HCT116 (cell line): ENCODE results near the gene CFAP91. TPM values are rescaled to one million over a fixed set of nuclear protein-coding genes. Genes with fewer than 3 reads are reported as not detected.

Experiments used
- ATAC-seq: fragments of 200-7000 bp; cut with Tn5 transposase; 2 replicates; pipeline ENCODE4 v1.9.1; 2020; ENCODE audit warnings: mild to moderate bottlenecking, moderate library complexity
- BruUV-seq: library from RNA; stranded (reverse); fragments of 400-500 nt; replicated peaks from 2 replicates; lab custom pipeline; 2021; lab: Mats Ljungman, UMichigan
- CTCF ChIA-PET: fragments of 300-600 bp; sonication (Branson Sonifier 250); formaldehyde crosslinking; loops from one replicate; lab custom pipeline; 2021; ENCODE audit warnings: antibody characterized with exemption; lab: Charles Lee
- POLR2A ChIA-PET: fragments of 300-600, 350-600 bp; sonication (Branson Sonifier 250); formaldehyde crosslinking; loops from one replicate; lab custom pipeline; 2021; ENCODE audit warnings: antibody characterized with exemption; lab: Charles Lee
- RAD21 ChIA-PET, 2 experiments: fragments of 300-600 bp; sonication (Branson Sonifier 250); formaldehyde crosslinking; loops; one replicate each; lab custom pipeline; 2023; ENCODE audit warnings: low total read pairs in 2 of 2; ENCODE audit not compliant: uncharacterized antibody in 2 of 2, unreplicated experiment in 2 of 2, low non-redundant PET in 1 of 2; lab: Charles Lee
- DNase-seq: peaks from one replicate; pipeline ENCODE4 v3.0.0-alpha.2; 2010; ENCODE audit warnings: low read depth, low spot score
- H2AFZ ChIP-seq: fragments of 200-600 bp; shearing (Covaris generic), sonication (generic); 2 replicates; pipeline ENCODE4 v1.6.1; 2017; ENCODE audit warnings: low read depth, mixed run types, mixed read lengths, antibody characterized with exemption, low read length; ENCODE audit not compliant: poor library complexity, severe bottlenecking
- H3K27ac ChIP-seq: 2 replicates; pipeline ENCODE4 v1.5.1; 2012; ENCODE audit warnings: low read depth, low read length
- H3K27me3 ChIP-seq: fragments of 200-600 bp; sonication (generic); 2 replicates; pipeline ENCODE4 v1.6.1; 2016; ENCODE audit warnings: mixed run types, low read length, mixed read lengths; ENCODE audit not compliant: insufficient read depth
- H3K36me3 ChIP-seq, 2 experiments: fragments of 200-500 bp in 1 of 2; fragments of 200-600 bp in 1 of 2; sonication (Bioruptor generic) in 1 of 2; sonication (generic) in 1 of 2; 2 replicates each; pipeline versions ENCODE4 v1.5.1 to v1.6.1; 2014 to 2016; ENCODE audit warnings: low read length in 2 of 2, inconsistent platforms in 1 of 2, mixed read lengths in 1 of 2, mixed run types in 1 of 2; ENCODE audit not compliant: insufficient read depth in 2 of 2, control insufficient read depth in 1 of 2
- H3K4me1 ChIP-seq, 2 experiments: fragments of 200-600 bp in 1 of 2; sonication (generic) in 1 of 2; 2 replicates each; pipeline versions ENCODE4 v1.5.1 to v1.6.1; 2012 to 2017; ENCODE audit warnings: low read length in 2 of 2, inconsistent platforms in 1 of 2, mild to moderate bottlenecking in 1 of 2, mixed read lengths in 1 of 2, mixed run types in 1 of 2, moderate library complexity in 1 of 2; ENCODE audit not compliant: insufficient read depth in 2 of 2, control insufficient read depth in 1 of 2
- H3K4me2 ChIP-seq: fragments of 200-600 bp; sonication (generic); 2 replicates; pipeline ENCODE4 v1.6.1; 2017; ENCODE audit warnings: mixed run types, low read length, mixed read lengths
- H3K4me3 ChIP-seq, 2 experiments: fragments of 200-600 bp in 1 of 2; sonication (generic) in 1 of 2; replicated peaks in 1 of 2; 2 replicates each; pipeline ENCODE4 v1.5.1; 2011 to 2016; ENCODE audit warnings: low read length in 2 of 2, control low read depth in 1 of 2, low read depth in 1 of 2, mild to moderate bottlenecking in 1 of 2, mixed read lengths in 1 of 2, mixed run types in 1 of 2
- H3K79me2 ChIP-seq: fragments of 200-600 bp; sonication (generic); 2 replicates; pipeline ENCODE4 v1.6.1; 2017; ENCODE audit warnings: mild to moderate bottlenecking, mixed run types, low read length, moderate library complexity, mixed read lengths; ENCODE audit not compliant: insufficient read depth
- H3K9ac ChIP-seq: fragments of 200-600 bp; sonication (generic); 2 replicates; pipeline ENCODE4 v1.6.1; 2016; ENCODE audit warnings: low read length, mixed read lengths
- H3K9me2 ChIP-seq: fragments of 200-600 bp; sonication (generic), shearing (Covaris generic); 2 replicates; pipeline ENCODE4 v1.6.1; 2017; ENCODE audit warnings: mixed run types, mild to moderate bottlenecking, moderate library complexity; ENCODE audit not compliant: insufficient read depth
- H3K9me3 ChIP-seq, 2 experiments: fragments of 200-500 bp in 1 of 2; fragments of 200-600 bp in 1 of 2; sonication (Bioruptor generic) in 1 of 2; sonication (generic) in 1 of 2; 2 replicates each; pipeline ENCODE4 v1.6.1; 2014 to 2017; ENCODE audit warnings: low read length in 2 of 2, mixed read lengths in 2 of 2, inconsistent platforms in 1 of 2, low read depth in 1 of 2, mild to moderate bottlenecking in 1 of 2, mixed run types in 1 of 2, moderate library complexity in 1 of 2; ENCODE audit not compliant: control insufficient read depth in 1 of 2, insufficient read depth in 1 of 2
- H4K20me1 ChIP-seq: fragments of 200-600 bp; sonication (generic), shearing (Covaris generic); 2 replicates; pipeline ENCODE4 v1.6.1; 2017; ENCODE audit warnings: mixed run types, mild to moderate bottlenecking, moderate library complexity; ENCODE audit not compliant: insufficient read depth
- CBX3 ChIP-seq: IDR thresholded peaks from 2 replicates; pipeline ENCODE4 v1.6.1; 2012; ENCODE audit warnings: low read depth
- ELF1 ChIP-seq: IDR thresholded peaks from 2 replicates; pipeline ENCODE4 v1.6.1; 2012; ENCODE audit warnings: low read depth, borderline replicate concordance
- FOSL1 ChIP-seq: IDR thresholded peaks from 2 replicates; pipeline ENCODE4 v1.6.1; 2012; ENCODE audit warnings: low read depth
- JUND ChIP-seq: IDR thresholded peaks from 2 replicates; pipeline ENCODE4 v1.6.1; 2012
- POLR2AphosphoS5 ChIP-seq: IDR thresholded peaks from 2 replicates; pipeline ENCODE4 v1.6.1; 2011; ENCODE audit warnings: mild to moderate bottlenecking, low read depth, low read length, moderate library complexity
- SIN3A ChIP-seq: IDR thresholded peaks from 2 replicates; pipeline ENCODE4 v1.6.1; 2012; ENCODE audit warnings: low read depth
- SP1 ChIP-seq: IDR thresholded peaks from 2 replicates; pipeline ENCODE4 v1.6.1; 2012; ENCODE audit warnings: low read depth
- SRF ChIP-seq: IDR thresholded peaks from 2 replicates; pipeline ENCODE4 v1.6.1; 2012; ENCODE audit warnings: low read depth
- intact Hi-C: fragments of 100-400 bp; cut with micrococcal nuclease; formaldehyde crosslinking; loops from 2 replicates; pipeline ENCODE4 v1.10.0; 2022
- total RNA-seq: library from RNA; stranded (reverse); gene quantifications from one replicate; pipeline ENCODE4 v1.2.1, GENCODE V29; 2021; ENCODE audit not compliant: unreplicated experiment
- TF ChIP-seq, protein P1 (sequence below), 3 experiments: fragments of 200-600 bp in 1 of 3; sonication (generic) in 1 of 3; IDR thresholded peaks in 2 of 3; conservative IDR thresholded peaks in 1 of 3; 2 replicates each; pipeline ENCODE4 v1.5.1; 2012 to 2017; ENCODE audit warnings: low read depth in 2 of 3, low read length in 2 of 3, antibody characterized with exemption in 1 of 3, borderline replicate concordance in 1 of 3, control low read depth in 1 of 3, mild to moderate bottlenecking in 1 of 3, mixed read lengths in 1 of 3, mixed run types in 1 of 3, moderate library complexity in 1 of 3; ENCODE audit not compliant: insufficient read depth in 1 of 3
- TF ChIP-seq, protein P2 (sequence below): IDR thresholded peaks from 2 replicates; pipeline ENCODE4 v1.6.1; 2012
- TF ChIP-seq, protein P3 (sequence below): IDR thresholded peaks from 2 replicates; pipeline ENCODE4 v1.6.1; 2011; ENCODE audit warnings: mild to moderate bottlenecking, low read length, moderate library complexity; ENCODE audit not compliant: insufficient replicate concordance; ENCODE audit errors: extremely low read depth

Gene CFAP91
- total RNA-seq, 1 experiment from 2014 or later: 0.96 TPM

DNA sequence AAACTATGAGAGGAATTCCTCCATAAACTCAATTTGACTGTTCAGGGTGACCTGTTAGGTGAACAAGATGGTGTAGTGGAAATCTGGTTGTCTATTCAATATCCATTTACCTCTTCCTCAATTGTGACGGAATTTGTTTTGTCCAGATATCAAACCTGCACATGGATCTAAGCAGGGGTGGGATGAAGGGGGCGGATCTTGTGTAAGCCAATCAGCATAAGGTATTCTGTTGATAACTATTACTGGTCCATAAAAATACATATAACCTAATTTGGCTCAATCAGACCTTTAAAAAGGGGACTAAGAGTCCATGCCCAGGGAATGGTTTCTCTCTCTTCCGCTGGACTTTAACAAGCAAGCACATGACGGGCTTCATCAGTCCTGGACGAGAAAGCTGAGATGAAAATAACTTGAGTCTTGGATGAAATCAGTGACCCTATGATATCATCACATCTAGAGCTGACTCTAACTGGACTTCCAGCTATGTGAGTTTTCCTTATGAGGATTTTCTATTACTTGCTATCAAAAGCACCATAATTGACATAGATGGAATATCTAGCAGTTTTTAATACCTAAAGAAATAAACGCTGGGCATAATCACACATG lies 36.8 kb upstream of the CFAP91 start:
- H3K4me2 ChIP-seq: no peak overlapping the region
- no peak for DNase-seq
- no peaks in the 10 kb centered on the region for H3K9me3 ChIP-seq
- ATAC-seq: no peak
- H3K27ac ChIP-seq: no peak overlapping the region
- ChIA-PET RAD21 (no interaction called here), POLR2A (no interaction called here), CTCF (no interaction called here)
- no peaks in the 10 kb centered on the region for H3K79me2 ChIP-seq
- no peaks in the 10 kb centered on the region for H3K27me3 ChIP-seq
- TF ChIP-seq, protein P1, sequence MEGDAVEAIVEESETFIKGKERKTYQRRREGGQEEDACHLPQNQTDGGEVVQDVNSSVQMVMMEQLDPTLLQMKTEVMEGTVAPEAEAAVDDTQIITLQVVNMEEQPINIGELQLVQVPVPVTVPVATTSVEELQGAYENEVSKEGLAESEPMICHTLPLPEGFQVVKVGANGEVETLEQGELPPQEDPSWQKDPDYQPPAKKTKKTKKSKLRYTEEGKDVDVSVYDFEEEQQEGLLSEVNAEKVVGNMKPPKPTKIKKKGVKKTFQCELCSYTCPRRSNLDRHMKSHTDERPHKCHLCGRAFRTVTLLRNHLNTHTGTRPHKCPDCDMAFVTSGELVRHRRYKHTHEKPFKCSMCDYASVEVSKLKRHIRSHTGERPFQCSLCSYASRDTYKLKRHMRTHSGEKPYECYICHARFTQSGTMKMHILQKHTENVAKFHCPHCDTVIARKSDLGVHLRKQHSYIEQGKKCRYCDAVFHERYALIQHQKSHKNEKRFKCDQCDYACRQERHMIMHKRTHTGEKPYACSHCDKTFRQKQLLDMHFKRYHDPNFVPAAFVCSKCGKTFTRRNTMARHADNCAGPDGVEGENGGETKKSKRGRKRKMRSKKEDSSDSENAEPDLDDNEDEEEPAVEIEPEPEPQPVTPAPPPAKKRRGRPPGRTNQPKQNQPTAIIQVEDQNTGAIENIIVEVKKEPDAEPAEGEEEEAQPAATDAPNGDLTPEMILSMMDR (IDR thresholded peaks at IDR 0.05 in 2 of 3, conservative IDR thresholded peaks at IDR 0.05 in 1 of 3; ENCODE audit: borderline replicate concordance in 1 of 3, insufficient read depth in 1 of 3, low read depth in 2 of 3, low read length in 2 of 3): no peak
- peaks cover 3 to 11% of the 10 kb centered on the region in 2 experiments; a peak in 2 of 4 replicates for H3K4me1 ChIP-seq
- no peak overlapping the region for H2AFZ ChIP-seq
- no peak overlapping the region for H3K4me3 ChIP-seq
- H3K9me2 ChIP-seq: no peaks in the 10 kb centered on the region
- no TSS peak for BruUV-seq
- no peaks in the 10 kb centered on the region for H4K20me1 ChIP-seq
- H3K36me3 ChIP-seq: peaks cover 0 to 10% of the 10 kb centered on the region in 2 experiments; a peak in 1 of 4 replicates
- no peak overlapping the region for H3K9ac ChIP-seq
- intact Hi-C loops: no loop called here

DNA sequence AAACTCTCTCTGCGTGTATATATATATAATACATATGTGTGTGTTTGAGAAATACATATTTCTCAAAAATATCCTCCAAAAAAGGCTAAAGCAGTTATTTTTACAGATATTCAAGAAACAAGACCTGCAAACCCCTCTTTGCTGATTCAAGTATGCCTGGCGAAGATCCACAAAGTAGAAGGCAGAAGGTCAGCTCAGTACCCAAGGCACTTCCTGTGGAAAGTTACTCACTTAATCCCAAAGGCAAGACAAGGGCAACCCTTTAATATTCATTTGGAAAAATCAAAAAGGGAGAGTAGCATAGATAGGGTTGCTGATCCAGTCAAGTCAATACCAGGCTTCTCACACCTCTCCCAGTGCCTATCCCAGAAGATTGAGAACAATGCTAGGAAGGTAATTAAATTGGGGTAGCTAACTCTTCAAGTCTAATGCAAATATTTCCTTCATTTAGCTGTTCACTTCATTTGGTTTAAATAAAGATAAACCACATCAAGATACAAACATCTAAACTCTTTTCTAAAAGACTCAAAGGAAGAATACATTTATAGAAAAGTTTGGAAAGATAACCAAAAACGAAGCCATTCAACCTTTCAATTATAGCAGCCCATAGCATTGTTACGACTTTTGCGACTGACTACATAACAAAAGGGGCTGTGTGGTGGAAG lies 32.8 kb upstream of the CFAP91 start:
- no peak for ATAC-seq
- Histone ChIP-seq H3K27ac (no peak overlapping the region), H3K27me3 (no peaks in the 10 kb centered on the region), H3K9me3 (no peaks in the 10 kb centered on the region), H3K4me2 (no peak overlapping the region), H4K20me1 (no peaks in the 10 kb centered on the region), H3K9me2 (no peaks in the 10 kb centered on the region), H3K4me3 (no peak overlapping the region), H2AFZ (no peak overlapping the region), H3K36me3 (peaks cover 12 to 35% of the 10 kb centered on the region in 2 experiments), H3K4me1 (peaks cover 3 to 8% of the 10 kb centered on the region in 2 experiments; a peak in 2 of 4 replicates), H3K79me2 (peaks cover 4% of the 10 kb centered on the region), H3K9ac (no peak overlapping the region)
- ChIA-PET POLR2A (no interaction called here), RAD21 (no interaction called here), CTCF (no interaction called here)
- intact Hi-C loops: loop anchor here (10.0 kb wide), 2 partner anchors 205 to 635 kb away; partner anchors contain the start of genes IGSF11, POGLUT1 and TMEM39A
- BruUV-seq: no TSS peak
- DNase-seq: no peak
- no peak for TF ChIP-seq JUND
- TF ChIP-seq SP1: no peak
- no peak for TF ChIP-seq ELF1
- no peak for TF ChIP-seq POLR2AphosphoS5
- TF ChIP-seq, protein P2, sequence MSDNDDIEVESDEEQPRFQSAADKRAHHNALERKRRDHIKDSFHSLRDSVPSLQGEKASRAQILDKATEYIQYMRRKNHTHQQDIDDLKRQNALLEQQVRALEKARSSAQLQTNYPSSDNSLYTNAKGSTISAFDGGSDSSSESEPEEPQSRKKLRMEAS: no peak
- no peak for TF ChIP-seq SRF
- no peak for TF ChIP-seq FOSL1
- TF ChIP-seq SIN3A: no peak
- TF ChIP-seq, protein P1 (IDR thresholded peaks at IDR 0.05 in 2 of 3, conservative IDR thresholded peaks at IDR 0.05 in 1 of 3; ENCODE audit: borderline replicate concordance in 1 of 3, insufficient read depth in 1 of 3, low read depth in 2 of 3, low read length in 2 of 3): no peak
- no peak for TF ChIP-seq CBX3
- TF ChIP-seq, protein P3, sequence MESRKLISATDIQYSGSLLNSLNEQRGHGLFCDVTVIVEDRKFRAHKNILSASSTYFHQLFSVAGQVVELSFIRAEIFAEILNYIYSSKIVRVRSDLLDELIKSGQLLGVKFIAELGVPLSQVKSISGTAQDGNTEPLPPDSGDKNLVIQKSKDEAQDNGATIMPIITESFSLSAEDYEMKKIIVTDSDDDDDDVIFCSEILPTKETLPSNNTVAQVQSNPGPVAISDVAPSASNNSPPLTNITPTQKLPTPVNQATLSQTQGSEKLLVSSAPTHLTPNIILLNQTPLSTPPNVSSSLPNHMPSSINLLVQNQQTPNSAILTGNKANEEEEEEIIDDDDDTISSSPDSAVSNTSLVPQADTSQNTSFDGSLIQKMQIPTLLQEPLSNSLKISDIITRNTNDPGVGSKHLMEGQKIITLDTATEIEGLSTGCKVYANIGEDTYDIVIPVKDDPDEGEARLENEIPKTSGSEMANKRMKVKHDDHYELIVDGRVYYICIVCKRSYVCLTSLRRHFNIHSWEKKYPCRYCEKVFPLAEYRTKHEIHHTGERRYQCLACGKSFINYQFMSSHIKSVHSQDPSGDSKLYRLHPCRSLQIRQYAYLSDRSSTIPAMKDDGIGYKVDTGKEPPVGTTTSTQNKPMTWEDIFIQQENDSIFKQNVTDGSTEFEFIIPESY: no peak
